ENCODE results near the gene UMAD1. TPM values are rescaled to one million over a fixed set of nuclear protein-coding genes. Genes with fewer than 3 reads are reported as not detected.
A peak's percentile ranks its signal among the peaks of the same experiment; 100 is the strongest.

The UMAD1 gene
- total RNA-seq, 1 donor from 2014 or later = 18.0 TPM

DNA sequence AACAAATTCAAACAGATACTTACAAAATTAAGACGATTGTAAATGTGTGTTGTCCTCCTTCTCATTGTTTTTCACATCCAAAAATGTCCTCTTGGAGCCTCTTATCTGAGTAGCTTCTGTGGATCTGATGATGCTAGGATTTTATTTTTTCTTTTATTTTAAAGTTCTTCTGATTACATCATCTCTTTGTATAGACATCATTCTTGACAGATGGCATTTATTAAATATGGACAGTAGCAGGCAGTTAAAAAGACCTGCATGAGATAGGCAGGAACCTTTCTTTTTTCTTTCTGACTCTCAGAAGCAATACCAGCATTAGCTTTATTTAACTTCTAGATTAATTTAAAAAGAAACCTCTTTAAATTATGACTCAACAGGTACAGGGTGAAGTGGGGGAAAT, 77.9 kb downstream of the UMAD1 start, which contains the start of gene RPA3:
Gene RPA3 (minus strand): TSS at position 116 of the 400 bp plus-strand sequence. CDS start 78,189 bp downstream, outside the sequence.
- ATAC-seq (no peak), DNase-seq (no peak)
- no peak within 1 kb of the TSS for H3K27ac ChIP-seq
- H3K9me3 ChIP-seq = no peaks in the 10 kb centered on the region
- H3K4me1 ChIP-seq = no peaks in the 10 kb centered on the region
- no peaks in the 10 kb centered on the region for H3K36me3 ChIP-seq
- TF ChIP-seq CTCF (IDR thresholded peaks at IDR 0.05) = no peak
- intact Hi-C loops (cut with DNase I) = no loop called here
- H3K4me3 ChIP-seq = no peak within 1 kb of the TSS
- no peaks in the 10 kb centered on the region for H3K27me3 ChIP-seq

DNA sequence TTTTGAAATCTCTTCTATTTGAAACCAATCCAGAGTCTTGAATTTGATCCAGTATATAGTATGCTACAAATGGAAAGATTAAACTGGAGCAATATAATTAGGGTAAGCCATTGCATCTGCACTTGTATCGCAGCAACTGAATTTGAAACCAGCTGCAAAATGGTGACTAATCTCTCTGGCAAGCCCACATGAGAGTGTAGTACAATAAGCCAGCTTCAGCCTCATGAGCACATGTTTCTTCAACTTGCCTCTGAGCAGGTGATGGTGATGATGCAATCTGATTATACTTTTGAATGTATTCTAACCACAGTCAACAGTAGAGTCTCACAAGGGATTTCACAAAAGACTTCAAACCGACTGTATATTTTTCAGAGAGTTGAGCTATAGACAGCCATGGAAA, 78.7 kb downstream of the UMAD1 start:
- H3K36me3 ChIP-seq = no peaks in the 10 kb centered on the region
- H3K4me1 ChIP-seq = no peaks in the 10 kb centered on the region
- no peaks in the 10 kb centered on the region for H3K27me3 ChIP-seq
- H3K9me3 ChIP-seq = no peaks in the 10 kb centered on the region
- H3K4me3 ChIP-seq = no peak overlapping the region
- intact Hi-C loops (cut with DNase I) = no loop called here
- ATAC-seq (peak; percentile 88), DNase-seq (no peak)
- TF ChIP-seq CTCF (IDR thresholded peaks at IDR 0.05) = no peak
- no peak overlapping the region for H3K27ac ChIP-seq

DNA sequence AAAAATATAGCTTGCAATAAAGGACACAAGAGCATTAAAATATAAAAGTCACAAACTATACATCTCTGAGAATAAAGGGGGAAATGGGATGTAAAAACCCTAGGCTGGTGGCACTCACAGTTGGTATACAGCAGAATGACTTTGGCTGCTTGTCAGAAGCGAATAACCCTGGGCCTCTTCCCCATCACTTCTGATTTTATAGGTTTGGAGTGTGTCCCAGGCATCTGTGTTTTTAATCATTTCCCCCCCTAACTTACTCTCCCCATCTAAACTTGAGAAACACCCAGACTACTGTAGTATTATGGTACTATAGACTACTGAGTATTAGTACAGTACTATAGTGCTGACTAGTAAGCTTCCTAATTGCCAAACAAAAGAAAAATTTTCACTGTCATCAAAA, 79.6 kb downstream of the UMAD1 start:
- DNase-seq (no peak), ATAC-seq (no peak)
- intact Hi-C loops (cut with DNase I) = no loop called here
- H3K27ac ChIP-seq = no peak overlapping the region
- H3K4me1 ChIP-seq = no peaks in the 10 kb centered on the region
- no peaks in the 10 kb centered on the region for H3K36me3 ChIP-seq
- no peaks in the 10 kb centered on the region for H3K27me3 ChIP-seq
- no peaks in the 10 kb centered on the region for H3K9me3 ChIP-seq
- no peak overlapping the region for H3K4me3 ChIP-seq
- no peak for TF ChIP-seq CTCF (IDR thresholded peaks at IDR 0.05)

GRCh38 chr7:7720750-7721621, 80.4 kb downstream of the UMAD1 start:
- no peak overlapping the region for H3K27ac ChIP-seq
- H3K9me3 ChIP-seq = no peaks in the 10 kb centered on the region
- intact Hi-C loops (cut with DNase I) = no loop called here
- DNase-seq (no peak), ATAC-seq (no peak)
- TF ChIP-seq CTCF (IDR thresholded peaks at IDR 0.05) = no peak
- no peak overlapping the region for H3K4me3 ChIP-seq
- no peaks in the 10 kb centered on the region for H3K4me1 ChIP-seq
- H3K27me3 ChIP-seq = no peaks in the 10 kb centered on the region
- no peaks in the 10 kb centered on the region for H3K36me3 ChIP-seq

DNA sequence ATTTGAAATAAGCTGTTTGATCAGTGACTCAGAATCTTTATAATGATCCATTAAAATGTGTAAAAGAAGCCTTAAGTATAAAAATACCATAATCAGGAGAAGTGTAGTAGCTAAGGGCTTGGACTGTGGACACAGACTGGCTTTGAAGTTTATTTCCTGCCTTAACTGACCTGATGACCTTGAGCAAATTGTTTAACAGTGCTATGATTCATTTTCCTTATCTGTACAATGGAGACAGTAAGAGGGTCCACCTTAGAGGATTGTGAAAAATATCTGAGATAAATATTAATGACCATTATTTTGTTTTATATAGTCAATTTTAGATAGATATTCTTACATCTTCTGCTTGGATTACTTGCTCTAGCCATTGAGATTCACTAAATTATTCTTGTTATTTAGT, 91.2 kb downstream of the UMAD1 start:
- Histone ChIP-seq H3K27me3 (no peaks in the 10 kb centered on the region), H3K9me3 (no peaks in the 10 kb centered on the region), H3K4me1 (peaks cover 14% of the 10 kb centered on the region), H3K36me3 (no peaks in the 10 kb centered on the region), H3K4me3 (no peak overlapping the region), H3K27ac (no peak overlapping the region)
- TF ChIP-seq CTCF (IDR thresholded peaks at IDR 0.05) = no peak
- no peak for DNase-seq
- intact Hi-C loops (cut with DNase I) = no loop called here
- ATAC-seq = no peak

All from upper lobe of right lung (tissue), 1 donor.